Hepatocyte (in vitro differentiated cells): ENCODE results near the gene CARD19.

Experiments used
- EZH2phosphoT487 ChIP-seq: fragments of 200-600 bp; sonication (generic); IDR thresholded peaks from one replicate; pipeline ENCODE4 v1.6.1; 2018; ENCODE audit warnings: antibody characterized with exemption, mild to moderate bottlenecking, low read depth, moderate library complexity; ENCODE audit not compliant: unreplicated experiment, severe bottlenecking
- TF ChIP-seq, protein P1 (sequence below): fragments of 200-600 bp; sonication (generic); IDR thresholded peaks from 2 replicates; pipeline ENCODE4 v1.5.1; 2016; ENCODE audit warnings: antibody characterized with exemption, mild to moderate bottlenecking; ENCODE audit not compliant: poor library complexity

DNA sequence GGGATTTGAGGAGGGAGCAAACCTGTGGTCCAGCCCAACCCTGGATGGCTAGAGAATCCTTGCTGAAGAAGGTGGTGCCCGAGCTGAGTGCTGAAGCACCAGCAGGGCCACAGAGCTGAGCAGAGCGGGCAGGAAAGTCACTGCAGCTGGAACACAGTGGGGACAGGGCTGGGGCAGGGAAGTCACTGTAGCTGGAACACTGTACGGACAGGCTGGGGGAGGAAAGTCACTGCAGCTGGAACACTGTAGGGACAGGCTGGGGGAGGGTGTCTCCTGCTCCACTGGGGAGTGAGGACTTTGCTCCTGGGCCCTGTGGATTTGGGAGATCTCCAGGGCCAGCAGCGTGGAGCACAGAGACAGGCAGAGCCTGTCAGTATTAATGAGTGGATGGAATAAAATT is 46.5 kb upstream of the CARD19 start:
- TF ChIP-seq, protein P1, sequence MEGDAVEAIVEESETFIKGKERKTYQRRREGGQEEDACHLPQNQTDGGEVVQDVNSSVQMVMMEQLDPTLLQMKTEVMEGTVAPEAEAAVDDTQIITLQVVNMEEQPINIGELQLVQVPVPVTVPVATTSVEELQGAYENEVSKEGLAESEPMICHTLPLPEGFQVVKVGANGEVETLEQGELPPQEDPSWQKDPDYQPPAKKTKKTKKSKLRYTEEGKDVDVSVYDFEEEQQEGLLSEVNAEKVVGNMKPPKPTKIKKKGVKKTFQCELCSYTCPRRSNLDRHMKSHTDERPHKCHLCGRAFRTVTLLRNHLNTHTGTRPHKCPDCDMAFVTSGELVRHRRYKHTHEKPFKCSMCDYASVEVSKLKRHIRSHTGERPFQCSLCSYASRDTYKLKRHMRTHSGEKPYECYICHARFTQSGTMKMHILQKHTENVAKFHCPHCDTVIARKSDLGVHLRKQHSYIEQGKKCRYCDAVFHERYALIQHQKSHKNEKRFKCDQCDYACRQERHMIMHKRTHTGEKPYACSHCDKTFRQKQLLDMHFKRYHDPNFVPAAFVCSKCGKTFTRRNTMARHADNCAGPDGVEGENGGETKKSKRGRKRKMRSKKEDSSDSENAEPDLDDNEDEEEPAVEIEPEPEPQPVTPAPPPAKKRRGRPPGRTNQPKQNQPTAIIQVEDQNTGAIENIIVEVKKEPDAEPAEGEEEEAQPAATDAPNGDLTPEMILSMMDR: no peak
- TF ChIP-seq EZH2phosphoT487: no peak
